GM12878 (cell line): ENCODE data around the gene PRRT1. TPM values are rescaled to one million over a fixed set of nuclear protein-coding genes. Genes with fewer than 3 reads are reported as not detected.

Experiments
- ASH2L ChIP-seq: fragments of 300-600, 200-600 bp; sonication (generic); IDR thresholded peaks from 2 replicates; pipeline ENCODE4 v1.6.1; 2017; ENCODE audit warnings: low read depth, mild to moderate bottlenecking, borderline replicate concordance
- BCL3 ChIP-seq: IDR thresholded peaks from 2 replicates; pipeline ENCODE4 v1.6.1; 2011; ENCODE audit warnings: borderline replicate concordance, low read depth, mild to moderate bottlenecking, moderate library complexity, low read length; ENCODE audit not compliant: insufficient read depth, poor library complexity, severe bottlenecking
- EGR1 ChIP-seq, 2 experiments: IDR thresholded peaks; 1 replicate in 1 of 2; 2 replicates in 1 of 2; pipeline ENCODE4 v1.6.1; 2011 to 2012; ENCODE audit warnings: low read depth in 2 of 2, low read length in 2 of 2, borderline replicate concordance in 1 of 2, mild to moderate bottlenecking in 1 of 2, moderate library complexity in 1 of 2
- ESRRA ChIP-seq: IDR thresholded peaks from 2 replicates; pipeline ENCODE4 v1.6.1; 2012; ENCODE audit warnings: mild to moderate bottlenecking, low read length, improper control_type of control experiment
- FOXK2 ChIP-seq: fragments of 450-650 bp; IDR thresholded peaks from 2 replicates; pipeline ENCODE4 v1.6.1; 2017; ENCODE audit warnings: mild to moderate bottlenecking, moderate library complexity
- GATAD2B ChIP-seq: fragments of 450-650 bp; conservative IDR thresholded peaks from 2 replicates; pipeline ENCODE4 v1.6.1; 2017; ENCODE audit warnings: low read depth, mild to moderate bottlenecking, moderate library complexity
- HDGF ChIP-seq: fragments of 450-650 bp; IDR thresholded peaks from 2 replicates; pipeline ENCODE4 v1.6.1; 2016; ENCODE audit warnings: antibody characterized with exemption
- KLF5 ChIP-seq: fragments of 450-650 bp; IDR thresholded peaks from 2 replicates; pipeline ENCODE4 v1.6.1; 2014; ENCODE audit warnings: mild to moderate bottlenecking; ENCODE audit not compliant: partially characterized antibody
- NR2C1 ChIP-seq: fragments of 450-650 bp; IDR thresholded peaks from 2 replicates; pipeline ENCODE4 v1.6.1; 2017; ENCODE audit warnings: antibody characterized with exemption, mild to moderate bottlenecking, moderate library complexity
- NR2F1 ChIP-seq: fragments of 450-650 bp; conservative IDR thresholded peaks from 2 replicates; pipeline ENCODE4 v1.6.1; 2017; ENCODE audit warnings: mild to moderate bottlenecking
- PAX5 ChIP-seq: IDR thresholded peaks from 2 replicates; pipeline ENCODE4 v1.6.1; 2011; ENCODE audit warnings: low read depth, low read length, borderline replicate concordance
- POLR2AphosphoS2 ChIP-seq: IDR thresholded peaks from 2 replicates; pipeline ENCODE4 v1.6.1; 2011; ENCODE audit warnings: low read depth, mild to moderate bottlenecking, low read length, improper control_type of control experiment, moderate library complexity
- RAD21 ChIP-seq: IDR thresholded peaks from 2 replicates; pipeline ENCODE4 v1.6.1; 2011; ENCODE audit warnings: mild to moderate bottlenecking, low read depth, low read length, moderate library complexity; ENCODE audit not compliant: insufficient read depth
- RUNX3 ChIP-seq: IDR thresholded peaks from 2 replicates; pipeline ENCODE4 v1.6.1; 2012; ENCODE audit warnings: low read length, inconsistent platforms
- SMAD5 ChIP-seq: IDR thresholded peaks from 2 replicates; pipeline ENCODE4 v1.6.1; 2016; ENCODE audit warnings: antibody characterized with exemption, low read depth
- SRF ChIP-seq, 2 experiments: IDR thresholded peaks; 2 replicates each; pipeline ENCODE4 v1.6.1; 2011; ENCODE audit warnings: low read depth in 2 of 2, low read length in 2 of 2, mild to moderate bottlenecking in 1 of 2, moderate library complexity in 1 of 2
- USF2 ChIP-seq: IDR thresholded peaks from 2 replicates; pipeline ENCODE4 v1.6.1; 2011; ENCODE audit warnings: low read depth, low read length, improper control_type of control experiment, borderline replicate concordance
- YY1 ChIP-seq: IDR thresholded peaks from 2 replicates; pipeline ENCODE4 v1.6.1; 2011; ENCODE audit warnings: low read depth, mild to moderate bottlenecking, low read length
- ZBED1 ChIP-seq: IDR thresholded peaks from 2 replicates; pipeline ENCODE4 v1.6.1; 2016; ENCODE audit warnings: borderline replicate concordance
- polyA plus RNA-seq, 11 experiments: library from polyadenylated mRNA; depleted of rRNA in 4 of 11; unstranded in 6 of 11; stranded (reverse) in 5 of 11; fragments of >200 nt; fragmentation: Nextera tagmentation in 4 of 11; fragmentation: Illumina TruSeq in 1 of 11; extraction: Ambion mirVana in 4 of 11; extraction: Trizol in 1 of 11; gene quantifications; 1 replicate in 1 of 11; 2 replicates in 10 of 11; pipeline versions ENCODE4 v1.2.1 to v1.2.3, GENCODE V29; 2011 to 2016; ENCODE audit warnings: inconsistent platforms in 2 of 11, missing spikeins in 2 of 11, low read depth in 1 of 11
- total RNA-seq, 4 experiments: library from RNA; depleted of rRNA in 3 of 4; stranded (reverse); fragments of >200 nt in 3 of 4; fragmentation: Illumina TruSeq in 1 of 4; extraction: Trizol in 1 of 4; gene quantifications; 2 replicates each; pipeline versions ENCODE4 v1.2.1 to v1.2.3, GENCODE V29; 2013 to 2021
- TF ChIP-seq, protein P1 (sequence below): fragments of 450-650 bp; IDR thresholded peaks from 2 replicates; pipeline ENCODE4 v1.6.1; 2017; ENCODE audit warnings: borderline replicate concordance
- TF ChIP-seq, protein P2 (sequence below): IDR thresholded peaks from 2 replicates; pipeline ENCODE4 v1.6.1; 2012; ENCODE audit warnings: improper control_type of control experiment, low read depth, low read length; ENCODE audit not compliant: insufficient replicate concordance

PRRT1 gene
- total and polyA plus RNA-seq, 10 of the 15 experiments (the other 5 are each of a cell fraction or from before 2014, with no cell fraction given) = 0.04 to 0.15 (median 0.10) TPM; not detected in 6

GRCh38 chr6:32195902-32196681 lies 44.4 kb upstream of the PRRT1 start (continued):
- TF ChIP-seq YY1 (peak; percentile 23), ESRRA (no peak), GATAD2B (peak; percentile 97), ASH2L (0 out of 2 replicates have a peak, but pooled peaks have one; percentile 63), POLR2AphosphoS2 (peak; percentile 49; the same call in 1 of the 2 replicates), SRF (IDR thresholded peaks at IDR 0.05; ENCODE audit: low read depth in 2 of 2, low read length in 2 of 2) (0 out of 4 replicates have a peak, but pooled peaks of 1 of the 2 experiments have one; percentile 39), ZBED1 (peak; percentile 61; the same call in 1 of the 2 replicates), USF2 (no peak; the same call in 1 of the 2 replicates), SMAD5 (peak; percentile 75; the same call in 1 of the 2 replicates), EGR1 (IDR thresholded peaks at IDR 0.05; ENCODE audit: borderline replicate concordance in 1 of 2, low read depth in 2 of 2, low read length in 2 of 2) (peak in 1 of 2 experiments; percentile 70; a peak in 1 of 3 replicates), NR2C1 (no peak), NR2F1 (peak; percentile 64), RAD21 (no peak), FOXK2 (no peak), HDGF (no peak; the same call in 1 of the 2 replicates), RUNX3 (no peak), KLF5 (peak; percentile 22), PAX5 (peak; percentile 71; the same call in 1 of the 2 replicates), BCL3 (peak; percentile 84)
- TF ChIP-seq, protein P1, sequence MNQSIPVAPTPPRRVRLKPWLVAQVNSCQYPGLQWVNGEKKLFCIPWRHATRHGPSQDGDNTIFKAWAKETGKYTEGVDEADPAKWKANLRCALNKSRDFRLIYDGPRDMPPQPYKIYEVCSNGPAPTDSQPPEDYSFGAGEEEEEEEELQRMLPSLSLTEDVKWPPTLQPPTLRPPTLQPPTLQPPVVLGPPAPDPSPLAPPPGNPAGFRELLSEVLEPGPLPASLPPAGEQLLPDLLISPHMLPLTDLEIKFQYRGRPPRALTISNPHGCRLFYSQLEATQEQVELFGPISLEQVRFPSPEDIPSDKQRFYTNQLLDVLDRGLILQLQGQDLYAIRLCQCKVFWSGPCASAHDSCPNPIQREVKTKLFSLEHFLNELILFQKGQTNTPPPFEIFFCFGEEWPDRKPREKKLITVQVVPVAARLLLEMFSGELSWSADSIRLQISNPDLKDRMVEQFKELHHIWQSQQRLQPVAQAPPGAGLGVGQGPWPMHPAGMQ = no peak
- TF ChIP-seq, protein P2, sequence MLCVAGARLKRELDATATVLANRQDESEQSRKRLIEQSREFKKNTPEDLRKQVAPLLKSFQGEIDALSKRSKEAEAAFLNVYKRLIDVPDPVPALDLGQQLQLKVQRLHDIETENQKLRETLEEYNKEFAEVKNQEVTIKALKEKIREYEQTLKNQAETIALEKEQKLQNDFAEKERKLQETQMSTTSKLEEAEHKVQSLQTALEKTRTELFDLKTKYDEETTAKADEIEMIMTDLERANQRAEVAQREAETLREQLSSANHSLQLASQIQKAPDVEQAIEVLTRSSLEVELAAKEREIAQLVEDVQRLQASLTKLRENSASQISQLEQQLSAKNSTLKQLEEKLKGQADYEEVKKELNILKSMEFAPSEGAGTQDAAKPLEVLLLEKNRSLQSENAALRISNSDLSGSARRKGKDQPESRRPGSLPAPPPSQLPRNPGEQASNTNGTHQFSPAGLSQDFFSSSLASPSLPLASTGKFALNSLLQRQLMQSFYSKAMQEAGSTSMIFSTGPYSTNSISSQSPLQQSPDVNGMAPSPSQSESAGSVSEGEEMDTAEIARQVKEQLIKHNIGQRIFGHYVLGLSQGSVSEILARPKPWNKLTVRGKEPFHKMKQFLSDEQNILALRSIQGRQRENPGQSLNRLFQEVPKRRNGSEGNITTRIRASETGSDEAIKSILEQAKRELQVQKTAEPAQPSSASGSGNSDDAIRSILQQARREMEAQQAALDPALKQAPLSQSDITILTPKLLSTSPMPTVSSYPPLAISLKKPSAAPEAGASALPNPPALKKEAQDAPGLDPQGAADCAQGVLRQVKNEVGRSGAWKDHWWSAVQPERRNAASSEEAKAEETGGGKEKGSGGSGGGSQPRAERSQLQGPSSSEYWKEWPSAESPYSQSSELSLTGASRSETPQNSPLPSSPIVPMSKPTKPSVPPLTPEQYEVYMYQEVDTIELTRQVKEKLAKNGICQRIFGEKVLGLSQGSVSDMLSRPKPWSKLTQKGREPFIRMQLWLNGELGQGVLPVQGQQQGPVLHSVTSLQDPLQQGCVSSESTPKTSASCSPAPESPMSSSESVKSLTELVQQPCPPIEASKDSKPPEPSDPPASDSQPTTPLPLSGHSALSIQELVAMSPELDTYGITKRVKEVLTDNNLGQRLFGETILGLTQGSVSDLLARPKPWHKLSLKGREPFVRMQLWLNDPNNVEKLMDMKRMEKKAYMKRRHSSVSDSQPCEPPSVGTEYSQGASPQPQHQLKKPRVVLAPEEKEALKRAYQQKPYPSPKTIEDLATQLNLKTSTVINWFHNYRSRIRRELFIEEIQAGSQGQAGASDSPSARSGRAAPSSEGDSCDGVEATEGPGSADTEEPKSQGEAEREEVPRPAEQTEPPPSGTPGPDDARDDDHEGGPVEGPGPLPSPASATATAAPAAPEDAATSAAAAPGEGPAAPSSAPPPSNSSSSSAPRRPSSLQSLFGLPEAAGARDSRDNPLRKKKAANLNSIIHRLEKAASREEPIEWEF = peak; percentile 72
